Smooth muscle cell of the brain vasculature (primary cell): ENCODE measurements around the gene TANGO6.
"Not testable (repeated sequence)": the region's sequence is repeated elsewhere in the genome, so short reads cannot be mapped to it uniquely, and the experiment has no call there.

Experiments used
- DNase-seq: peaks from one replicate; pipeline ENCODE4 v3.0.0-alpha.2; 2012; ENCODE audit warnings: low read depth, low spot score

The TANGO6 gene

DNA sequence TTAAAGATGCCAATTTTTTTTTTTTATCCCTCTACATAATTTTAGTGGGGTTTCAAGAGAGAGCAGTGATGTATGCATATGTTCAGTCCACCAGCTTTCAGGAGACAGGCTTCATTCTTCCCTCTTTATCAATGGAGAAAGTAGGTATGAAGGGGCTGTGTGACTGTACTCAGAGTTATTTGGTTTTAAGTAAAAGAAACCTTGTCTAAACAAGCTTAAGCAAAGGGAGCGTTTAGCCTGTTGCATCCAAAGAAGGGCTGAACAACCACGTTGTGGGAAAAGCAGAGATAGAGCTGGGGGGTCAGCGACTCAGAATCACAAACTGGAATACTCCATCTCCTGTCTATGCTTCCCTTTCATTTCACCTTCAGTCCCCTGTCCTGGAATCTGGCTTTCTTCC is 211.7 kb downstream of the TANGO6 start:
- no peak for DNase-seq

DNA sequence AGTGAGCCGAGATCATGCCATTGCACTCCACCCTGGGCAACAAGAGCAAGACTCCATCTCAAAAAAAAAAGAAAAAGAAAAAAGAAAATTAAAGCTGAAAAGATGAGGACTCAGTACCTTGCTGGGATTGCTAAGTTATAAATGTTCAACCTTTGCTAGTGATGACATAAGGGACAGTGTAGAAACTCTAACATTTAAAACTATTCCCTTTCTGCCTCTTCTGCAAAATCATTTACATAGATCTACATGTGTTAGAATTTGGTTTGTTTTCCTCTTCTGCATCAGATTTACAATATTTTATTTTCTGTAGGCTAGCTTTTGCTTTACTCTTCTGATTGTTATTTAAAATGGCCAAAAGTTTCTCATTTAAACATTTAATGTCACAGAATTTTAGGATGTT is 212.6 kb downstream of the TANGO6 start:
- DNase-seq = no peak

DNA sequence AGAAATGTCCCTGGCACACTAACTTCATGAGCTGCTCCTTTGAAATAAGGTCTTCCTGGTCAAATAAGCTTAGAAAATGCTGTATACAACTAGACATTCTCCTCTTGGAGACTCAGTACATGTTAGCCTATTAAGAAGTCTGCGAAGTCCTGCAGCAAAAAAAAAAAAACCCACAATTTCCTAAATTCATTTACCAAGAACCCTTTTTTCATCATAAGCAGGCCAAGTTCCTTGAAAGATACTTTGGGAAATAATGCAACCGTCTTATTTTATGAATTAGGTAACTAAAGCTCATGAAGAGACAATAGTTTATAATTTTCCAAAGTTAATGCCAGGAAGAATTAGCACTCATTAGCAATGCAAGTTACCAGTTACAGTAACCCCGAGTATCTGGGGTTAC is 213.1 kb downstream of the TANGO6 start:
- DNase-seq = no peak

DNA sequence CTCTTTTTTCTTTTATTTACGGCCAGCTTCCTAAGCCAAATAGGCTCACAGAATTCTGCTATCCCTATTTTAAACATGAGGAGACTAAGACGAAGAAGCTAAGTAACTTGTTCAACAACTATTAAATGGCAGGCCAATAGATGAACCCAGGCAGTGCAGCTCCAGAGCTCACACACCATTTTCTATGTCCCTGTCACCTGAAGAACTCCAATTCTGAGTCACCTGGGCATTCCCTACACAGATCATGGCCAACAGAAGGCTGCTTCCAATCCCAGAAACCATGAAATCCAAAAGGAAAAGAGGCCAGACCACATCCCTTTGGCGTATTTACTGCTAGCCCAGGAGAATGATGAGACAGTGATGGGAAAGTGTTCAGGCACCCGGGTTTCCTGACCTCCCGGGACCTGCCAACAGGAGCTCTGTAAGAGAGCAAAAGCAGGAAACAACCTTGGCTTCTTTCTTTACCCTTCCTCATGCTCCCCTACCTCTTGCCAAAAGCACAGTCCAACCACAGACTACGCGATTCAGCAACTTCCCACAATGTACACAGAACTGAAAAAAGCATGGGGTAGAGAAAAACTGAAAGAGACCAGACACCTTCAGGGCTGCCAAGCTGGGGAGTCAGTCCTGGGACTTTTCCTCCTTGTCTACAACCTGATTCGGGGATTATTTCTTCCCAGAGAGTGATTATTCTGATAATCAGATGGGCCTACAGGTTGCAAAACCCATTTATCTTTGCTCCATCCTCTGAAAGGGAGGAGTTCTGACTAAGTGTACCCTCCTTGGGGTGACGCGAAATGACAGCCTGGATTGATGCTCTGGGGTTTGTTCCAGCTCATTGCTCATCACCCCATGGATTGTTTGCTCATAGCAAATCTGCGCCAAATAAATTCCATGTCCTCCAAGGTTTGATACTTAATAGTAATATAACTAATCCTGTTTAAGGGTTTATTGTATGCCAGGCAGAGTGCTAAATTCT is 214.4 kb downstream of the TANGO6 start:
- no peak for DNase-seq

DNA sequence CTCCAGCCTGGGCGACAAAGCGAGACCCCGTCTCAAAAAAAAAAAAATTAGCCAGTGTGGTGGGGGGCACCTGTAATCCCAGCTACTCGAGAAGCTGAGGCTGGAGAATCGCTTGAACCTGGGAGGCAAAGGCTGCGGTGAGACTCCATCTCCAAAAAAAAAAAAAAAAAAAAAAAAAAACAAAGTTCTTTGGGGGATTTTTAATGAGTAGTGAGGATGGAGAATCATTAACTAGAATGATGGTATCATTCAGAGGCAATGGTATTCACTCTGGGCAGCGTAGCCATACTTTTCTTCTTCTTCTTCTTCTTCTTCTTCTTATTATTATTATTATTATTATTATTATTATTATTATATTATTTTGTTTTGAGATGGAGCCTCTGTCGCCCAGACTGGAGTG is 220.2 kb downstream of the TANGO6 start:
- DNase-seq = not testable (repeated sequence)

DNA sequence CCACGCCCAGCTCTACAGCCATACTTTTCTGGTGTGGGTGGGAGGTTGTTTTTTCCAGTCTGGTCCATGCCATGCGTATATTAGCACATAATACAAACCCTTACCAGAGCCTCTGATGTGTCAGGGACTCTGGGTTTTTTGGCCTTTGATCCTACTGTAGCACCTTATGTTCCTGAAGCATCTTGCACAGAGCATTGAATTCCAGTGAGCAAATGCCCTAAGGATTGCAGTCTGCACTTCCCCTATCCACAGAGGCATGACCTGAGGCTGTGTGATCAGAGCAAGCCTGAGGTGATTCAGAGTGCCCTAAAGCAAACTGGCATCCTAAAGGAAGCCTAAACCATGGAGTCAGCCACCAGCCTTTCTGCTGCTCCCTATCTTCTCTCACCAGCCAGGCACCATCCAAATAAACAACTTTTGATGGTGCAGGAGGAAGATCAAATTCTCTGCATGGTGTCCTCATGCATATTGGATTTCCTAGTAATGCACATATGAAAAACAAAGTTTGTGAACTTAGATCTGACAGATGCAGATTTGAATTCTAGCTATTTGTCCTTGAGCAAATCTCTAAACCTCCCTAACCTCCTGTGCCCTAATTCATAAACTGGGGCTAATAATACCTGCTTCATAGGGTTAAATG is 220.9 kb downstream of the TANGO6 start:
- no peak for DNase-seq

DNA sequence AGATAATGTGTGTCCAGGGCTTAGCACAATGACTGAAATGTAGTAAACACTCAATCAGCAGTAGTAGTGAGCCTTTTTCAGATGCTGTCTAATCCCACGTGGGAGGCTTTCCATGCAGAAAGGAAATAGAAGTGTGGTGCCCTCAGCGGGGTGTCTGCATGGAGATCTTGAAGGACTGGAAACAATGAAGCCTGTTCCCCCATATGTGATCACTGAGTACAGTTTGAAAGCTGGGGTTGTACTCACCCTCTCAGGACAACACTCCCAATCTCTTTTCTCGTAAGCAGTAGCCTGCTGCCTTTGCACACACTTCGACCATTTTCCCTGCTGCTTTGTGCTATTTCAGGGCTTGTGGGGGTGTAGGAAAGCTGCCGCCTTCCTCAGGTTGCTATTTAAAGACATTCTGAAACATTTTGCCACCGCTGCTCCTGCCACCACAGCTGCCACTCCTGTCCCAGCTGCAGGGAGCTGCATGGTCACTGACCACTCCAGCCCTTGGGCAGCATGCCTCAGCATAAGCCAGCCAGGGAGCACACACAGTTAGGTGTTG is 221.5 kb downstream of the TANGO6 start:
- no peak for DNase-seq

DNA sequence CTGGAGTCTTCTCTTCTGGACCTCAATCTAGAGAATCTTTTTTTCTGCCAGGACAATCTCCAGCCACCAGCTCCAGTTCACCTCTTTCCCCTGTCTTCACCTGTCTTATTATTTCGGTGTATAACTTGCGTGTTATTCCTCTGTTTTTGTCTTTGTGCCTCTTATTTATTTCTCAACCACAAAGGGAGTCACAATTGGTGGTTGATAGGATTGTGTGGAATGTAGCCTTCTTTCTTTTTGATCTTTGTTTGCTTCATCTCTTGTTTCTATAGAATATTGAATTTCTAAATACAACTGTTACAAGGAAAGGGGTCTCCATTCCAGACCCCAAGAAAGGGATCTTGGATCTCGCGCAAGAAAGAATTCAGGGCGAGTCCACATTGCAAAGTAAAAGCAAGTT is 226.2 kb downstream of the TANGO6 start:
- no peak for DNase-seq

DNA sequence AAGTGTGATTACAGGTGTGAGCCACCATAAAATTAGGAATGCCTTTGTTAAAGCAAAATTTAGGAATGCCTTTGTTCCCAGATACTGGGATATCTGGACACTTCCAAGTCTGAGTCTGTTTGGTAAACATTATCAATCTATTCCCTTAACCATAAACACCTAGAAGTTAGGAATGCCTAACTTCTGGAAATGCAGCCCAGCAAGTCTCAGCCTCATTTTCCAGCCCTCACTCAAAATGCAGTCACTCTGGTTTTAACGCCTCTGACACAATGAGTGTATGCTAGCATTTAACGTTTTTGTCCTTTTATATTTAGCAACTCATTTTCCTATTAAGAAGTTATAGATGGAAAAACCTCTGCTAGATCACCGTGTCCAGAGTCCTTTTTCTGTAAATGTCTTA is 227.7 kb downstream of the TANGO6 start:
- DNase-seq = no peak

DNA sequence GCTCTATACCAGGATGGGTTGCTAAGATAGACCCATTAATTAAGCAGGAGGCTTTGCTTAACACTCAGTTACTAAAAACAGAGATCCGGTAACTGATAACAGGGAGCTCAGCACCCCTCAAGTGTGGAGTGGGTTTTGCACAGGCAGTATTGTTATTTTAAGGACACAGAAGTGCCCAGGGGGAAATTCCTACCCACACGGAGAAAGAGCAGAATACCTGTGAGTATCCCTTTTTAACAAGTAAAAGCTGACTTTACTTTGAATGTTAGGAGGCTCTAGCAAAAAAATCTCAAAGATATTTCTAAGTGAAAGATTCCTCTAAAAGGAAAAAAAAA is 229.3 kb downstream of the TANGO6 start:
- no peak for DNase-seq

DNA sequence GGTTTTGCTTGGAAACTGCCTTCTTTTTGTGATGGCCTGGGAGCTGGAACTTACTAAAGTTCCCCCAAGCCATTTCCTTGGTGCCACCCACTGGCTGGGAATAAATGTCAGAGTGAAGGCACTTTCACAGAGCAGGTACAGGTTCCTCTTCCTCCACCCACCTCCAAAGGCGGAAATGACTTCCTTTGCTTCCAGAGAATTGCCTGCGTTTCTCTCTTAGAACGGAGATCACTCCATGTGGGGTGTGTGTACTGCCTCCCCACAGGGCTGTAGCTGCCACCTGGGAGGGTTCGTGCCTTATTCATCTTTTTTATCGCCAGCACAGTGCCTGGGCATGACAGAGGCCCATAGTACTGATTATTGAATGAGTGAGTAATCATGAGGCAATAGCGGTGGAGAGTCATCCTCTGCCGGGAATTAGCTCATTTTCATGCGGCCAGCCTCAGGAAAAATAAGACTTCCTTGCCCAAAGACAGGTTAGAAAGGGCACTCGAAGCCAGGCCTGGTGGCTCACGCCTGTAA is 229.9 kb downstream of the TANGO6 start:
- no peak for DNase-seq

DNA sequence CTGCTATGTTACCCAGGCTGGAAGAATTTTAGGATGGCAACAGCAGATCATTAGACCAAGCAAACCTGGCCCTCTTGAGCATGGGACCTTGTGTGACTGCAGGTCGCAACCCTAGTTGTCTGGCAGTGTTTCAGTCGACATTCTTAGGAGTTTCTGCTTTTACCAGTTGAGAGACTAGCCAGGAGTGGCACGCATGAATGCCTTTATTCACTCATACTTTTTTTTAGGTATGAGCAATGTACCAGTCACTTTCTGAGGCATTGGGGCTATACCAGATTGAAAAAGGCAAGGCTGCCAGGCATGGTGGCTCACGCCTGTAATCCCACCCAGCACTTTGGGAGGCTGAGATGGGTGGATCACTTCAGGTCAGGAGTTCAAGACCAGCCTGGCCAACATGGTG is 233.9 kb downstream of the TANGO6 start:
- no peak for DNase-seq

DNA sequence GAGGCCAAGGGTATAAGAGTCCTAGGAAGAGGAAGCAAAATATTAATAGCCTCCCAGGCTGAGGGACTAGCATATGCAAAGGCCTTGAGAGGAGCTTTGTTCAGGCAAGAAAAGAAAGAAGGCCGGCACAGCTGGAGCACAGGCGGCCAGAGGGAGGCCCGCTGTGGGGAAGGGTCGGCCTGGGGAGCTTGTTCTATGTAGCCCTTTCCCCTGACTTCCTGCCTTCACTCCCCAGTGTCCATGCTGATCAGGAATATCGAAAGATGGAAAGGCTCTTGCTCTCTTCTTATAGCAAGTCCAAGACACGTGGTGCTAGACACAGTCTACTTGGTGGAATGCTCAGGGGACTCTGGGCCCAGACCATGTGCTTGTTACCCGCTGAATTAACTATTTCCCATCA is 234.7 kb downstream of the TANGO6 start:
- no peak for DNase-seq

DNA sequence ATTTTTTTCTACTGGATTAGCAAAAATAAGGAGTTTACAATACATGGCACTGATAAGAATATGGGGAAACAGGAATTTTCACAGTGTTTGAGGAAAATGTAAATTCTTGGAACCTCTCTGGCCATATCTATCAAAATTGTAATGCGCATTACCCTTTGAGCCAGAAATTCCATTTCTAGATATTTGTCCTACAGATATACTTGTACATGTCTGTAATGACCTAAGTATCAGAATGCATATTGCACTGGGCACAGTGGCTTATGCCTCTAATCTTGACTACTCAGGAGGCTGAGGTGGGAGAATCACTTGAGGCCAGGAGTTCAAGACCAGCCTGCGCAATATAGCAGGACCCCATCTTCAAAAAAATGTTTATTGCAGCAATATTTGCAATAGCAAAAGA is 236.4 kb downstream of the TANGO6 start:
- no peak for DNase-seq

DNA sequence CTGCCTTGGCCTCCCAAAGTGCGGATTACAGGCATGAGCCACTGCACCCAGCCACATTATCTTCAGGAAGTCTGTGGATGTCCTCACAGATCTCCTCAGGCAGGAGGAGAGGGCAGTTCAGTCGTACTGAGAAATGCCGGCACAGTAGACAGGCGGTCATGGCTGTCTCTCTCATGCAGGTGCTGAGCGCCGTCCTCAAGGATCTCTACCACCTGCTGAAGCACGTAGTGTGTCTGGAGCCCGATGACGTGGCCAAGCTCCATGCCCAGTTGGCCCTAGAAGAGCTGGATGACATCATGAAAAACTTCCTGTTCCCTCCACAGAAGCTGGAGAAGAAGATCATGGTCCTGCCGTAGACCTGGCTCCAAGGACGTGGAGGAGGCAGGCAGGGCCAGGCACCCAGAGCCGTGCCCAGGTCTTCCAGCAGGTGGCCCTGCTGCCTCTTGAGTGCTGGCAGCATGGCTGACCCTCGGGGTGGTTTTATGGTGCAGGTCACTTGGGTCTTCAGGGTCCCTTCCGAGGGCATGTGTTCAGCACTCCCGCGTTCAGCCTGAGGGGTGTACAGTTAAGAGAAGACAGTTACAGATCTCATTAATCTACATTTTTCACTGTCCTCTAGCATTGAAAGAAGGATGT is 240.1 kb downstream of the TANGO6 start:
- no peak for DNase-seq

DNA sequence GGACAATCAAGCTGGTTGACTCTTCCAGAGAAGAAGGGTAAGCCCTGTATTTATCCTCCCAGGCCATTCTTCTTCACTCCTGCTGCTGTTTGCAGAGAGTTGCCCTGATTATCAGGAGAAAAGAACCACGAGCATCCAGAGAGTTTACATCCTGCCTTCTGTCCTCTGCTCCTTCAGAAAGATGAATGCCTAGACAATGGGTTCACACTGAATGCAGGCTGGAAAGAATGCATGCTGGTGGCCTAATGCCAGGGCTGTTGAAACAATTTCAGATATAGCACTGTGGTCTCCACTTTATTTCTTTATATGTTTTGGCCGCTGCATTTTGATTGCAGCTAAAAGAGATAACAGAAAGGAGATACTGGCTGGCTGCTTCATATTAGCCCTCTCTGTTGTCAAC is 241.0 kb downstream of the TANGO6 start:
- DNase-seq = no peak

DNA sequence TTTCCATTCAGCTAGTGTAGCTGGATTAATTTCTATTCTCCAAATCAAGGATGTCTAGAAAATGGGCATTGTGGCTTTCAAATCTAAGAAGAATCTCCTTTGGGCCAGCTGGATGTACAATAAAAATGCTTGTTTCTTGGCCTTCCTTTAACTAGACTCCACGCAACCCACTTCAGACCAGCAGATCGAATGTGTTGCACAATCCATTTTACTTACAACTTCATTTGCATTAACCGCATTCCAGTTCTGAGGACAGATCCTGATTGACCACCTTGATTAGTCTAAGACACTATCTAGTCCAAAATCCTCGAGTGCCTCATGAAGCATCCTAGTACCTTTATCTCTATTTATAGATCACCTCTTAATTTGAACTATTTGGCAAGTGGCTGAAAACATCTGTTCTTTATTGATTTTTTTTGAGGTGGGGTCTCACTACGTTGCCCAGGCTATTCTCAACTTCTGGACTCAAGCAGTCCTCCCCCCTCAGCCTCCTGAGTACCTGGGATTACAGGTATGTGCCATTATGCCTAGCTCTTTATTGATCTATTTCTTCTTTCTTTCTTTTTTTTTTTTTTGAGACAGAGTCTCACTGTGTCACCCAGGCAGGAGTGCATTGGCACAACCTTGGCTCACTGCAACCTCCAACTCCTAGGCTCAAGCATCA is 241.8 kb downstream of the TANGO6 start:
- DNase-seq = no peak

DNA sequence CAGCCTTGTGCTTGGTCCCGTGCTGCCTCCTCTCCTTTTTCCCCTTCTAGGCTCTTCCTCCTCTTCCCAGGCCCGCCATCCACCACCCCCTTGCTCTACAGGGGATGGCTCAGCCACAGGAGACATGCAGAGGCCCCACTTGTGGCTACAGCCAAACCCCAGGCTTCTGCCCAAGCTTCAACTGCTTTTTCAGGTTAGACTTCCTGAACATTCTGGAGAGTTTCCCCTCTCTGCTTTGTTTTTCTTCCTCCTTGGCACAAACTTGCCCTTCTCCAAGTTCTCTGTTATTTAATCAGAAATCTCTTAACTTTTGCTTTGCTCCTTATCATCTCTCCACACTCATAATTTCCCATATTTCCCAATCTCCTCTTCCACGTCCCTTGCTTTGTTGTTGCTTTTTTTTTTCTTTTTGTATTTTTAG is 243.8 kb downstream of the TANGO6 start:
- no peak for DNase-seq

DNA sequence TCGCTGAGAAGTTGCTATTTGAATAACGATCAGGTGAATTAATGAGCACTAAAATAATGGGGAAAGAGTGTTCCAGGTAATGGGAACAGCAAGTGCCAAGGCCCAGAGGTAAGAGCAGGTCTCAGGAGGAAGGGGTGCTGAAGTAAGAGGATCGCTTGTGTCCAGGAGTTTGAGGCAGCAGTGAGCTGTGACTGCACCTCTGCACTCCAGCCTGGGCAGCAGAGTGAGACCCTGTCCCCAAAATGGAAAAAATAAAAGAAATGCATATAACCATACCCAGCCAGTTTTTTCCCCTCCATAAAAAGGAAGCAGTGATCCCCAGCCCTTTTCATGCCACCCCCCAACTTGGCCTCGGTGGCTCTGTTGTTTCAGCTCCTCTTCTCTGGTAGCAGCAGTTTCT is 245.4 kb downstream of the TANGO6 start:
- DNase-seq = no peak

DNA sequence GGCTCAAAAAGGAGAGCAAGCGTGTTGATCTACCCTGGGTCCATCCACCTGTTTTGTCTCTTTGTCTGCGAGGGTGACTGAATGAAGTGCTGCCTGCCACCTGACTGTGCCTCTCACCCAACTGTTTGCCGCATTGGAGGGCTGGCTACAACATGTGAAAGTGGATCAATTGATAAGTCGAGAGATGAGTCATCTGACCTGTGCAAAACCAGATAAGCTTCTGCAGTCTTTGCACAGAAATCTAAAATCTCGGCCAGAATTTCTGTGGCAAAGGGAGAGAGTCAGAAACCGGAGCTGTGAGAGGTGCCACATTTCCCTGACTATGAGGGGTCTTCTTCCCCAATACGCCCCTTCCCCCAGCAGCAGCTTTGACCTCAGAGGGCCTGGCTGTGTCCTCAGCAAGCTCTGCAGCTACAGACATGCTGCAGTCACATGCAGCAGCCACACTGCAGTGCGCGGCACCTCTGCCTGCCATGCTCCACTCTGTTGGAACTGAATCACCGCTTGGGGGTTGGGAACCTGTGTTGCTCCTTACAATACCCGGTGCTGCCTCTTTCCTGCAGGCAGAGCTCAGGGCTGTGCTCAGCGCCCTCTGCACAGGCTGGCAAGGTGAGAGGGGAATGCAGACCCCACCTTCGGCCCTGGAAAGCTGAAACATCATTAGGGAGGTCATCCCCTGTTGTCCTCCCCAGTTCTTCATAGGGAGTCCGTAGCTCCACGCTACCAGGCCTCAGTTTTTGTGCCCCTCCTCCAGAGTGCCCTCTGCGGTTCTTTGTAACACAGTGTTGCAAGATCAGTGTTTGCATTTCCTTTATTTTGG is 246.0 kb downstream of the TANGO6 start:
- no peak for DNase-seq

DNA sequence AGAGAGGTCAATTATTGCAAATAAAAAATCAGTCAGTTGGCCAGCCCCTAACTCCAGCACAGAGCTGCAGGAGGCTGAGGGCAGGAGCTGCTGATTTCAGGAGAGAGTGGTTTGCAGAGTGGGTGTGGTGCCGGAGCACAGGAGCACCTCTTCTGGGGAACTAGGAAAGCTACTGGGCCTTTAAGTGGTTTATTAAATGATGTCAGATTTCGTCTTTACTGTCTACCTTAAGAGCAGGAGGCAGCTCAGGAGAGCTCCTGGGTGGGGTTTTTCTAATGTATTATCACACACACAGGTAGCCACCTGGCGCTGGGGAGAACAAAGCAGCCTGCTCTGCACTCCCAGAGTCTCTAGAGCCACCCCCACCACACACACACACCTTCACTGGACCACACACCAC is 250.6 kb downstream of the TANGO6 start:
- no peak for DNase-seq
